Measurements from ENCODE around the gene RAP1GAP2.

- no peak for TF ChIP-seq SP1 (IDR thresholded peaks at IDR 0.05)
- TF ChIP-seq TARDBP (IDR thresholded peaks at IDR 0.05) = no peak
- TF ChIP-seq CTBP1 (IDR thresholded peaks at IDR 0.05; ENCODE audit: borderline replicate concordance) = no peak
- TF ChIP-seq LEF1 (IDR thresholded peaks at IDR 0.05; ENCODE audit: borderline replicate concordance) = no peak
- TF ChIP-seq ARNT (IDR thresholded peaks at IDR 0.05) = no peak
- no peak for TF ChIP-seq BHLHE40 (IDR thresholded peaks at IDR 0.05; ENCODE audit: borderline replicate concordance)
These were observed 120.2 kb downstream of the RAP1GAP2 start for GRCh38 chr17:2916461-2916860.

All from HEK293T (cell line).